ENCODE measurements around the gene GLRA3.

The GLRA3 gene

DNA sequence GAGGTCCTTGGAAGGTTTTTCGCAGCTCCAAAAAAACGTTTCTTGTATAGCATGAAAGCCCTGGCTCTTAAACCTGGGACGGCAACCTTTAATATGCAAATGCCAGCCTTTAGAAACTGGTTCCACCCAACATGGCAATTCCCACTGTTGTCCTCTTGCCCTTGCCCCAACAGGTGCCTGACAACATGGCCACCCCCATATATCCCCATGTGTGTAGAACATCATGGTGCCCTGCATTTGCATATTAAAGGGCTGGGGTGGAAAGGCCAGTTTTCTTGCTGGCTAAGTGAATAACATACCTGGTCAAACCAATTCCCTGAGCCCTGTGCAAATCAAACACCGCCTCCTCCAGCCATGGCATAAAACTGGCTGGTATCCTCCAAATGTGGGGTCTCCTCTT lies 26.0 kb upstream of the GLRA3 start:
- TF ChIP-seq CTCF (IDR thresholded peaks at IDR 0.05; ENCODE audit: low read depth, low read length, missing control alignments): no peak
- no peak overlapping the region for H3K4me3 ChIP-seq (ENCODE audit: low read depth, low read length)
- DNase-seq (ENCODE audit: low read depth): no peak
- in situ Hi-C loops (cut with HindIII; ENCODE audit: low sequenced_read_pairs): no loop called here

DNA sequence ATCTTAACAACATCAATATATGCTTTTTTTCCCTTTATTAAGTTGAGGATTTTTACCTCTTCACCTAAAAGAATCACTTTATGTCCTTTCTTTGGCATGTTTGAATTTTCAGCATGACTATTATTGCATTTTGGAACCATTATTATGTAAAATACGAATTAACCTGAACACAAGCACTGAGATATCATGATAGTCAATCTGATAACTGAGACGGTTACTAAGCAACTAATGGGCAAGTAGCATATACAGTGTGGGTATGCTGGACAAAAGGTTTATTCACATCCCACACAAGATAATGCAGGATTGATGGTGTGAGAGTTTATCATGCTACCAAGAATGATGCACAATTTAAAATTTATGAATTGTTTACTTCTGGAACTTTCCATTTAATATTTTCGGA lies 24.6 kb upstream of the GLRA3 start:
- in situ Hi-C loops (cut with HindIII; ENCODE audit: low sequenced_read_pairs): no loop called here
- no peak overlapping the region for H3K4me3 ChIP-seq (ENCODE audit: low read depth, low read length)
- no peak for TF ChIP-seq CTCF (IDR thresholded peaks at IDR 0.05; ENCODE audit: low read depth, low read length, missing control alignments)
- no peak for DNase-seq (ENCODE audit: low read depth)

DNA sequence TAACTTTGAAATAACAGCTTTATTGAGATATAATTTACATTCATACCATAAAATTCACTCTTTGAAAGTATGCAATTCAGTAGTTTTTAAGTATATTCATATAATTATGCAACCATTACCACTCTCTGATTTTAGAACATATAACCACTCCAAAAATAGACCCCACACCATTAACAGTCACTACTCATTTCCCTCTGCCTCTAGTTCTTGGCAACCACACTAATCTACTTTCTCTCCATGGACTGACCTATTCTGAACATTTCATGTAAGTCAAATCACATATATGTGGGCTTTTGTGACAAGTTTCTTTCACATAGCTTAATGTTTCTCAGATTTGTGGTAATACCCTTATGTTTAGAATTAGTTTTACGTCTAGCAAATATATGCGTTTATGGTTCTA lies 19.5 kb upstream of the GLRA3 start:
- no peak for DNase-seq (ENCODE audit: low read depth)
- no peak for TF ChIP-seq CTCF (IDR thresholded peaks at IDR 0.05; ENCODE audit: low read depth, low read length, missing control alignments)
- H3K4me3 ChIP-seq (ENCODE audit: low read depth, low read length): no peak overlapping the region
- in situ Hi-C loops (cut with HindIII; ENCODE audit: low sequenced_read_pairs): no loop called here

DNA sequence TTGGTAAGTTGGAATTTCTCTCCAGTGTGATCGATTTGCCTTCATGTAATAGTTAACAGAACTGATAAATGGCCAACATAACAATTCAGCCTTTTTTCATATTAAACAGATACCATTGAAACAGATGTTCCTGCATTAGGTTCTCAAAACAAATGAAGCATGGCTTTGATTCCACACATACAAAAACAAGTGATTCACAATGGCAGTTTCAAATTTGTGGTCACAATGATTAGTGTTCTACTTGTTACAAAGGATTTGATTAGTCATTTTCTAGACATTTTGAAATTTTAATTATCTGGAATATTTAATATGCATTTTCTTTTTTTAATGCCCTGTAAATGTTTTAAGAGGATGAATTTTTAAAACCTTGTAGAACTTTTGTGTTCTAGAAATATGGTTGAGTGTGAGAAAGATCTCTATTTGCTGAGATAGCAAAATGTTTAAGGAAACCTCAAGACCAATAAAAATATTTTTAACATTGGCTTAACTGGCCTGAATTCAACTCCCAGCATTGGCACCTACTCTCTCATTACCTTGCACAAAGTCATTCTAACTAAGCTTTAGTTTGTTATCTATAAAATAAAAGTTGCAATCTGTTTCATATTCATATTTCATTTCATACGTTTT lies 18.9 kb upstream of the GLRA3 start:
- no peak for TF ChIP-seq CTCF (IDR thresholded peaks at IDR 0.05; ENCODE audit: low read depth, low read length, missing control alignments)
- DNase-seq (ENCODE audit: low read depth): no peak
- no peak overlapping the region for H3K4me3 ChIP-seq (ENCODE audit: low read depth, low read length)
- in situ Hi-C loops (cut with HindIII; ENCODE audit: low sequenced_read_pairs): no loop called here

- DNase-seq (ENCODE audit: low read depth): no peak
- in situ Hi-C loops (cut with HindIII; ENCODE audit: low sequenced_read_pairs): no loop called here
Measured at GRCh38 chr4:174835536-174835935, 6.5 kb upstream of the GLRA3 start.

DNA sequence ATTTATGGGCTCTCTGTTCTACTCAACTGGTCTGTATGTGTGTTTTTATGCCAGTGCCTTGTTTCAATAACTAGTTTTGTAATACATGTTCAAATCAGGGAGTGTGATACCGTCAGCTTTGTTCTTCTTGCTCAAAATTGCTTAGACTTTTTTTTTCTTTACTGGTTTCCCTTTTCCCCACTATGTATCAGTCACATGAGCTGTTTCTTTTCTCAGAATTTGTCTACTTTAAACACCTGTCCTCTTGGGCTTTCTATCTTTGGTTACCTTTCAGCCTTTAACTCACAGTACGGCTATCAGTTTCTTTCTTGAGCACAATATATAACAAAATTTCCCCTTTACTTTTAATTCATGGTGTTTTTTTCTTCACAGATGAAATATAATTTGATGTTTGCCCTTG lies 5.4 kb upstream of the GLRA3 start:
- no peak for DNase-seq (ENCODE audit: low read depth)
- TF ChIP-seq CTCF (IDR thresholded peaks at IDR 0.05; ENCODE audit: low read depth, low read length, missing control alignments): no peak
- in situ Hi-C loops (cut with HindIII; ENCODE audit: low sequenced_read_pairs): no loop called here
- no peak overlapping the region for H3K4me3 ChIP-seq (ENCODE audit: low read depth, low read length)

More at GRCh38 chr4:174835536-174835935, 6.5 kb upstream of the GLRA3 start:
- TF ChIP-seq CTCF (IDR thresholded peaks at IDR 0.05; ENCODE audit: low read depth, low read length, missing control alignments): no peak
- H3K4me3 ChIP-seq (ENCODE audit: low read depth, low read length): no peak overlapping the region

Measured in astrocyte of the cerebellum (primary cell).